ENCODE results near the gene TMEM37.

The TMEM37 gene

DNA sequence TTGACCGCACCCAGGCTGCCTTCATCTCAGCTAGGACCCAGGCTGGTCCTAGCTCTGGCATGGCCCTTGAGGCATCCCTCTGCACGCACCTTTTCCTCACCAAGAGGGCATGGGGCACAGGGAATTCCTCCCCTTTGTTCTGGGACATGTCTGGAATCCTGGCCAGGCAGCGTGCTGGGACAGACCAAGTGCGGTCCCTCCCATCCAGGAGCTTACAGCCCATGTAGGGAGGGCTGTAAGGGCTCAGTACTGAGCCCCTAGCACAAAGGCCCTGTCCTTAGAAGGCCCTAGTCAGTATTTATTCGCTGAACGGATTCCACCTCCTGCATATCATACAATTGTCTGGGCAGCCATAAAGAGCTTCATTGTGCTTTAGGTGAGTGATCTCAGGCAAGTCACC is 3.0 kb downstream of the TMEM37 start:
- FAIRE-seq: no peak

DNA sequence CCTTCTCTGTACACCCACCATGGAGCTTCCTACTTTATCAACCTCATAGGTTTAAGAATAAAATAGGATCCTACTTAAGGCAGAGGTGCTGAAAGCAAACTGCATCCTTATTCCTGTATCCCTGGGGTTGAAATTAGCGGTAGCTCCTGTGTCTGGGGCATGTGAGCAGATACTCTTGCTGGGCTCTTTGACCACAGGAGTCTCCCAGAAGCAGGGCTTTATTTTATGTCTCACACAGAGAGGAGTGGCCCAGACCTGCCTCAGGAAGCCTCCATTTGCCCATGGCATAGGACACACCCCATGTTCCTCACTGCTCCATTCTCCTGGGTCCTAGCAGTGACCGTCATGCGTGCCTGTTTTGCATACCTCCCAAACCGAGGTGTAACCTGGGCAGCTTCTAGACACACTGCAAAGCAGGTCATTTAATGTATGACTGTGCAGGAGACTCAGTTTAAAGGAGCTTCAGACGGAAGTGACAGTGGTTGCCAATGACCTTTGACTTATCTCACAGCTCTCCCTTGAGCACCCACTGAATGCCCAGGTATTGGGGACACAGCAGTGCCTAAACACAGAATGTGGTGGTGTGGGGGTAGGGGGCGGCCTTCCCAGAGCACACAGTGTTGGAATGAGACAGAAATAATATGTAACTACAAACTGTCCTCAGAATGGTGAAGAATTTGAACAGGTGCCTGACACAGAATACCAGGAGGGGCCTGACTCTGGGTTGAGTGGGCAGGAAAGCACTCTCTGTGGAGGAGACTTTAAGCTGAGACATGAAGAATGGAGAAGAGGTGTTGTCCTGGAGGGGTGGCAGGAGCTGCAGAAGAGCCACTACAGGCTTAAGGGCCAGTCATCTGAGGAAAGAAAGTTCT is 3.7 kb downstream of the TMEM37 start:
- no peak for FAIRE-seq

DNA sequence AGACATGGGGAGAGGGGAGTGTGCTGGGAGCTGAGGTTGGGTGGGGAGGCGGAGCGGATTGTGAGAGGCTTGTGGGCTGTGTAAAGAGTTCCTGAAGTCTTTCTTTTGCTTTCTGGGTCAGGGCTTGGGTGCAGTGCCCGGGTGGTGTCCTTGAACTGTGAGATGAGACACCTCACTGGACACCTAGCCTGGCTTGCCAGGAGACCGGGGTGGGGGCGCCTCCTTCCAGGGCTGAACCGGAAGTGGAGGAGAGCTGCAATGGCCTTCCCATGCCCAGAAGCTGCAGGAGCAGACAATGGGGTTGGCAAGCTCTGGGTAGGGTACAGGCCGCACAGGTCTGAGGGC is 4.3 kb downstream of the TMEM37 start:
- FAIRE-seq: no peak

DNA sequence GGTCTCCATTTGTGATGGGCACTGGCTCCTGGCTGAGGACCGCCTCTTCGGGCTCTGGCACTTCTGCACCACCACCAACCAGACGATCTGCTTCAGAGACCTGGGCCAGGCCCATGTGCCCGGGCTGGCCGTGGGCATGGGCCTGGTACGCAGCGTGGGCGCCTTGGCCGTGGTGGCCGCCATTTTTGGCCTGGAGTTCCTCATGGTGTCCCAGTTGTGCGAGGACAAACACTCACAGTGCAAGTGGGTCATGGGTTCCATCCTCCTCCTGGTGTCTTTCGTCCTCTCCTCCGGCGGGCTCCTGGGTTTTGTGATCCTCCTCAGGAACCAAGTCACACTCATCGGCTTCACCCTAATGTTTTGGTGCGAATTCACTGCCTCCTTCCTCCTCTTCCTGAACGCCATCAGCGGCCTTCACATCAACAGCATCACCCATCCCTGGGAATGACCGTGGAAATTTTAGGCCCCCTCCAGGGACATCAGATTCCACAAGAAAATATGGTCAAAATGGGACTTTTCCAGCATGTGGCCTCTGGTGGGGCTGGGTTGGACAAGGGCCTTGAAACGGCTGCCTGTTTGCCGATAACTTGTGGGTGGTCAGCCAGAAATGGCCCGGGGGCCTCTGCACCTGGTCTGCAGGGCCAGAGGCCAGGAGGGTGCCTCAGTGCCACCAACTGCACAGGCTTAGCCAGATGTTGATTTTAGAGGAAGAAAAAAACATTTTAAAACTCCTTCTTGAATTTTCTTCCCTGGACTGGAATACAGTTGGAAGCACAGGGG is 5.5 kb downstream of the TMEM37 start:
- no peak for FAIRE-seq

DNA sequence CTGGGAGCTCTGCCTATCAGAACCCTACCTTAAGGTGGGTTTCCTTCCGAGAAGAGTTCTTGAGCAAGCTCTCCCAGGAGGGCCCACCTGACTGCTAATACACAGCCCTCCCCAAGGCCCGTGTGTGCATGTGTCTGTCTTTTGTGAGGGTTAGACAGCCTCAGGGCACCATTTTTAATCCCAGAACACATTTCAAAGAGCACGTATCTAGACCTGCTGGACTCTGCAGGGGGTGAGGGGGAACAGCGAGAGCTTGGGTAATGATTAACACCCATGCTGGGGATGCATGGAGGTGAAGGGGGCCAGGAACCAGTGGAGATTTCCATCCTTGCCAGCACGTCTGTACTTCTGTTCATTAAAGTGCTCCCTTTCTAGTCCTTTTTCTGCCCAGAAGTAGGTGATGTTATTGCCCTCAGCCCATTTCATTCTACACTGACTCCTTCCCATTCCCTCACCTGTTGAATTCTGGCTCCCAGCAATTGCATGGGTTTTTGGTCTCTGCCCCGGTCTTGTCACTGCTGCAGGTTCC is 6.5 kb downstream of the TMEM37 start:
- no peak for FAIRE-seq

DNA sequence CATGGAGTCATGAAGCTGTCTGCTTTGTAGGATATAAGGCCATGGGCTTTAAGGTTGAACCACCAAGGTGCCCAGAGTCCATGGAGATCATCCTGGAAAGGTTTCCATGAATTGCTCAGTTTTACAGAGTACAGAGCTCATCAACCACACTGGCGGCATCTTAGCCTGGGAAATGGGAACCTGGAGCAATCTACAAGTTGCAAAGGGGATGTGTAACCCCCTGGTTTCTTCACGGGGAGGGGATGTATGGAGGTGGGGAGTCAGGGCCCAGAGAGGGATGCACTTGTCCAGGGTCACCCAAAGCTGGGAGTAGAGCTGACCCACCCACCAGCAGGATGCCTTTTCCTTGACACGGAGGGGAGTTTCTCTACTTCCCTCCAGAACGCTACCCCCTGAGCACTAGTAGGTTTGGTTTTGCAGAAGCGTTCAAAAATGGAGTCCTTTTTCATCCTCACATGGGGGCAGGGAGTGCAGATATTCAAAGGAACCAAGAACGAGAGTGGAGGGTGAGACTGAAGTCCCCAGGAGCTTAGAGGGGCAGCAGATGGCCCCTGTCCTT is 7.2 kb downstream of the TMEM37 start:
- no peak for FAIRE-seq

DNA sequence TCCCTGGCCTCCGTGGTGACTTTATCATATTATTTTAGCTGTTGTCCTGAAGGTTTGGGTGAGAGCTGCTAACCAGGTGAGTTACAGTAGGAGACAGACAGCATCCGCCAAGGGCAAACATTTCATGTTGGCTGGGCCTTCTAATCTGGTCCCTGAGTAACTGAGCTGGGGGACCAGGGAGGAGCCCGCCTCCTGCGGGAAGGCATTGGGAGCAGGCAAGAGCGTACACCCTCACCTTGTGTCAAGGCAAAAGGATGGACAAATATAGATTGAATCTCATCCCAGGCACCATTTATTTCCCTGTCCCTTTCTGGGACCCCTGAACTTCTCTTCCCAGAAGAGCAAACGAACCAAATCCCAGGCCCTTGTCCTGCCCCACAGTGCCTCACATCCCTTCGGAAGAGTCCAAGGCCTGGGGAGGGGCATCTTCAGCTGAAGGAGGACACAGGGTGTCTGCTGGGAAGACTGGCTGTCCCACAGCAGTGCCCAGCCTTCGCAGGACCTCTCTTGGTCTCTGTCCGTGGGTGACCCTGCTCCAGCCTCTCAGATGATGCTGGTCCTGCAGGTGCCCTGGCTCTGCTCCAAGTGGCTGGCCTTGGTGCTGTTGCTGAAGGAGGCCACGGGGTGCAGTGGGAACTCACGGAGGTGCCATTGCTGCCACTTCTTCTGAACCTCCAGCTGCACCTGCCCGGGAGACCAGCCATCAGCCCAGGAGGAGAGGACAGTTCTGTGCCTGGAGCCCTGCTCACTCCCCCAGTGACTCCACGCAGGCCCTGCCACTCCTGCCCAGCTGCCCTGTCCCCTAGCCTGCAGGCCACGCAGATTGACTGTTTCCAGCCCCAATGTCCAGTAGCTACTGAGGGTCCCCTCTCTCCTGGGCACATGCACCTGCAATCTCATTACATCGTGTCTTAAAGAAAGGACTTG is 8.2 kb downstream of the TMEM37 start:
- FAIRE-seq: no peak

DNA sequence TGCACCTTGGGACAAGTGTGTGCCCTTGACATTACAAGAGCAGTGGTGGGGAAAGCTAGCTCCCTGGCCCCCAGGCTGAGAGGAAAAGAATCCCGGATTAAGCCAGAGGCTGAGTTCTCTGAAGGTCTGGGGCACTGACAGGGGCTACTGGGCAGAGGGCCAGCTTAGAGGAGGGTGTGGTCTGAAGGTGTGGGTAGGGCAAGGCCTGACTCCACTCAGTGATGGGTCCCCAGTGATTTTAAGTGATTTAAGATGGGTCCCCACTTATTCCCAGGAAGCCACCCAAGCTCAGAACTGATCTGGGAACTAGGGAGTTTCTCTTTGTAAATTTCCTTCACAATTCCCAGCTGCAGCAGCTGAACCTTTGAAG is 8.8 kb downstream of the TMEM37 start:
- FAIRE-seq: no peak

DNA sequence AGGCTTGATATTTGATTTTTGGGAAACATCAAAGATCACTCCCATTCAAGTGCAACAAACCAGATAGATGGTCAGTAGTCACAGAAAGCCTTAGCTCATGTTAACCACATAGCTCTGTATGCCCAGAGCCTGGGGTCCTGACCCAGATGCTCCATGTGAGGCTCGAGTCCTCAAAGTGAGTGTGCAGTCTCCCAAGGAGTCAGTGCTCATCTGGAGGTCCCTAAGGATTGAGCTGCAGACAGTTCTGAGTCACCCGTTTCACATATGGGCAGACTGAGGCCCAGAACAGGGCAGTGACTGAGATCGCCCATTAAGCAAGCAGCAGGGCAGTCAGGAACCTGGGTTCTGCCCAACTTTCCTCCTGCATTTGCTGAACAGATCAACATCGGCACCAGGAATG is 9.2 kb downstream of the TMEM37 start:
- no peak for FAIRE-seq

DNA sequence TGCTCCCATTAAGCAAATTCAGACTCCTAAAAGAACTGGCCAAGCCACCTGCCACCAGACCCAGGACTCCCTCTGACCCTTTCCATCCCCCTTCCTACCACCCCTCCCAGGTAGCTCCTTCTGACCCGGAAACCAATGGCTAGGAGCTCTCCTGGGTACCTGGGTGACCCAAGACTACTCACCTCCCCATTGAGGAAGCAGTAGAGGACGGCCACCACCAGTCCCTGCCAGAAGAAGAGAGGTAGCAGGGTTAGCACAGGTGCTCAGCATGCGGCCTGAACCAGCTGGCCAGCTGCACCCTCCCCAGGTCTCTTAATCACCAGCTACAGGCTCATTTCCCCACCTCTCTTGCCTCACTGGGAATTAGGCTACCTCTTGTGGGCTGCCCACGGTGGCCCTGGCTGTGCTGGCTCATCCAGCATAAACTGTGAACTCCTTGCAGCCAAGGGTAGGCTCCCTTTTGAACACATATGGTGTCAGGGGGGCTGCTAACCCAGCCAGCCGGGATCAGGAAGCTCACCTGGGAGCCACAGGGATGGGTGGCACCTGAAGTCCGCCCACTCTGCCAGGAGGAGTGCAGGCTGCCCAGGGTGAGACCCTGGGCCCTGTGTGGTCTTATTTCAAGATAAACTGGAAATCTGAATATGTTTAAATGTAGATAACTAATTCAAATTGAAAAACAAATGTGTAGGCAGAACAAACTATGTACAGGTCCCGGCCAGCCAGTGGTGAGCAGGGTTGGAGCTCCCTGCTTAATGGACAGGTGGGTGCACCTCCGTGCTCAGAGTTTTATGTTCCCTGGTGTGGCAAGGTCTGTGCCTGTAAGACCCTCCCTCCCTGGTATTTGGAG is 9.9 kb downstream of the TMEM37 start:
- FAIRE-seq: no peak

DNA sequence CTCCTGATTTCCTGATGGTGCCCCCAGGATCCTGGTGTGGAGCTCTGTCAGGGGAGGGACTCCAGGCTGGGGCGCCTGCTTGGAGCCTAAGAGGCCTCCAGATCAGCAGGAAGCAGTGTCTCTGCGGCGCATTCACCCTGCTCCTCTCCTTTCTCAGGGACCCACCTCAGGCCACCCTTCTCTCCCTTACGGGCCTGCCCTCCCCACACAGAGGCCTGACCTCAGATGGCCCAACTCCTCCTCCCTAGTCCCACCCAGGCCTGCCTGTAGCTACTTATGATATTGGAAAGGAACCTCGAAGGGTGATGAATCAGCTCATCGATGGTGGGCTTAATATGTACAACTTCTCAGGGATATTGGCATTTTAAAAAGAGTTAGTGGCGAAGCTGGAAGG is 10.6 kb downstream of the TMEM37 start:
- FAIRE-seq: no peak

DNA sequence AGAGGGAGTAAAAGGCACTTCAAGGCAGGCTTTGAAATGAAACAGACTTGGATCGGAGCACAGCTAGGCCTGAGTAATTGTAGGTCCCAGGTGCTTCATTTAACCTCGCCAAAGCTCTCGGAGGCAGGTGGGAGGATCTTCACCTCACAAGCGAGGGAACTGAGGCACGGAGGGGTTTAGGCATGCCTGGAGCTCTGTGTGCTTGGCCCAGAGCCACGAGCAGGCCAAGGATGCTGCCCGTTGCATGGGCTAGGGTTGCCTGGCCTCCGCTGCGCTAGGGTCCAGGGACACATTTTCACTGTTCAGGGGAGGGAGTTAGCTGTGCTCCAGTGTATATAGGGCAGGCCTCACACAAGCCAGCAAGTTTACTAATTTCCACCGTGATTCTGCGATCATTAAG is 11.2 kb downstream of the TMEM37 start:
- no peak for FAIRE-seq

DNA sequence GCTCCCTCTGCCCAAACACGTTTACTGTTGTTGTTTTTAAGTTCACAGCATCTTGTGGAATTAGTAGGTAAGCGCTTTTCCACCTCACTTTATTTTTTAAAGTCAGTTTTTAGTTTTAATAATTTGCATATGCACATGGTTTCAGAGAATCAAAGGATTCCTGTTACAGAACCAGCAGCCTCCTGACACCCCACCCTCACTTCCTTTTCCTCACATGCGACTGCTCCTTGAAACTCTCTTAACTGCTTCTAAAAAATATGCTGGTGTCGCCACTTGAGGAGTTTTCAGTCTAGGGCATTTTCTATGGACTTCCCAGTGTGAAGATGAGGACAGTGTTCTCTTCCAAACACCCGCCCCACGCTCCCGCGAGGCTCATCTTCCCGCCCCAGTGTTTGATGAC is 14.4 kb downstream of the TMEM37 start:
- no peak for FAIRE-seq

DNA sequence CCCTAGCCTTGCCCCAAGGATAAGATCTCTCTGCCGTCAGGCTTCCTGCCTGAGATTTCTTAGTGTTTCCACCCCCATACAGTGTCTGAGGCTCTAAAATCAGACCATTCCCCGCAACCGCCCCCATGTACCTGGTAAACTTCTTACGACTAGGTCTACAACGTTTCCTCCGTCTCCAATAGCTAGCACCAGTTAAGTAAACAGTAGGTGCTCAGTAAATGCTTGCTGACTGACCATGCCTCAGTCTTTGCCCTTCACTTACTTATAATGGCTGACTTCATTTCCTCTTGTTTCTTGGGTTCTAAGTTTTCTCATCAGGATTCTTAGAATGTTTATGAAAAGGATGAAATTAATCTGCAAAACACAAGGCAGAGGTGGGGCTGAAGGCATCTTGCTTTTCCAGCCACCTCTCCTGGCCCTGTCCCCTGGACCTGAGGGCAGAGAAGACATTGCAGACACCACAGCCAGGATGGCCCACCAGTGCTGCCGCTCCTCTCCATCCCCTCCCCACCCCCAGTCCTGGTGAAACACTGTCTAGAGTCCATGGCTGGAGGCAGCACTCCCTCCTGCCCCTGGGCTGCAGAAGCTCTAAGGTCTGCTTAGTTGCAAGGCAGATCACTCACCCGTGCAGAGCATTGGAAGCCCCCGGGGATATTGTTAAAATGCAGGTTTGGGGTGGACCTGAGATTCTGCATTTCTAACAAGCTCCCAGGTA is 16.9 kb downstream of the TMEM37 start:
- FAIRE-seq: no peak

DNA sequence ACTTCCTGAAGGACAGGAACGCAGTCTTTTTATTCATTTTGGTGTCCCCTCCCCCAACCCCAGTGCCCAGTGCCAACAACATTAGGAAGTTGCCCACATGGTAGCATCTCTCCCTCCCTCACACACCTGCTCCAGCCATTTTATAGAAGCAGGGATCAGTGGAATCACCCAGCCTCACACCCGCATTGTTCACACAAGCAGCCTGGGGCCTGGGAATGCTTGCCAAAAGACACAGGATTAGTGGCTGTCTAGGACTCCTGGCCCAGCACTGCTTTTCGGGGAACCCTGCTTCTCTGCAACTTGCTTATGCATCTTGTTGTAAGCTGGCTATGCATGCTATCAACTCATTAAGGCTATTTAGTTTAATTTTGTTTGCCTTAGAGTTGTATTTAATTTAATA is 17.9 kb downstream of the TMEM37 start:
- FAIRE-seq: no peak

DNA sequence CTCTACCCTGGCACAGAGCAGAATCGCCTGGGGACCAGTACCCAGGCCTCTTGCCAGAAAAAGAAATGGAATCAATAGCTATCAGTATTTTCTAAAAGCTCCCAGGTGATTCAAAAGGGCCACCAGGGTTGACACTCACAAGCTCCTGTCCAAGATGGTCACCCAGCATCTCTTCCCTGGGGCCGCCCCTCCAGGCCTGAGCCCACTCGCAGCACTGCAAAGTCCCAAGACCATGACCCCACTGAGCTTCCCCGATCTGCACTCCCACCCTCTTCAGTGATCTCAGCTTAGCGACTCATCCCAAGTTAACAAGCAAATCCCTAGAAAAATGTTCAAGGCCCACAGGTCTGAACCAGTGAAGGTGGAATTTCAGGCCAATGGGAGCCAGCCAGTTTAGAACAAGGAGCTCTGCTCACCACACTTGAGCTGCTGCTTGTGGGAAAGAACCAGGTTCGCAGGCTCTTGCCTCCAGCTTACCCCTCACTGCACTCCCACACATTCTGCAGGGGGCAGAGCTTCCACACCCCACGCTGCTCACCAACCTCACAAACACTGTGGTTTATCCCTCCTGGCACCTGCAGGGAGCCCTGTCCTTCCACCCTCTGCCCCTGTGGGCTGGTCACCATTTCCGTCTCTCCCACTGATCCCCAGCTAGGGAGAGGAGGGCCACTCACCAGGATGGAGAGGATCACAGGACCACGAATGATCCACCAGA is 19.8 kb downstream of the TMEM37 start:
- no peak for FAIRE-seq

DNA sequence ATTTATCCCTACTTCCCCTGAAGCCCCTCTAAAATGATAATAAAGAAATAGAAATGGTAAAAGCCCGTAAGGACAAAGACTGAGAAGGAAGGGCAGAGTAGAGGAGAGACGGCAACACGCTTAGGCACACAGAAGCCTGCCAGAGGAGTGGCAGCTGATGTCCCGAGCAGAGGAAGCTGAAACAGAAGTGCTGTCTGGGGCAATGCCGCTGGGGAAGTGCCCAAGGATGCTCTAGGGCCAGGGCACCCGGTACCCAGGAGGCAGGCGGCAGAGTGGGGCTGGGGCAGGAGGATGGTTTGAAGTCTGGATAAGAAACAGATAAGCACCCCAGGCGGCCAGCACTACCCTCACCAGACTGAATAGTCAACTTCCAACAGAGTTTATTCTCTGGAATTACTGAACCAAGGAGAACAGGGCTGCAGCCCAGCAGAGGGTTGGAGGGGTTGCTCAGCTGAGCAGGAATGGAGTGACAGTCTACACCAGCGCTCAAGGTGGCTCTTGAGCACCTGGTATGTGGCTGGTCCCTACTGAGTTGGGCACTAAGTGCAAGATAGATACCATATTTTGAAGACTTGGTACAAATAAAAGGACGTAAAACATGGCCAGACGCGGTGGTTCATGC is 22.4 kb downstream of the TMEM37 start:
- no peak for FAIRE-seq

DNA sequence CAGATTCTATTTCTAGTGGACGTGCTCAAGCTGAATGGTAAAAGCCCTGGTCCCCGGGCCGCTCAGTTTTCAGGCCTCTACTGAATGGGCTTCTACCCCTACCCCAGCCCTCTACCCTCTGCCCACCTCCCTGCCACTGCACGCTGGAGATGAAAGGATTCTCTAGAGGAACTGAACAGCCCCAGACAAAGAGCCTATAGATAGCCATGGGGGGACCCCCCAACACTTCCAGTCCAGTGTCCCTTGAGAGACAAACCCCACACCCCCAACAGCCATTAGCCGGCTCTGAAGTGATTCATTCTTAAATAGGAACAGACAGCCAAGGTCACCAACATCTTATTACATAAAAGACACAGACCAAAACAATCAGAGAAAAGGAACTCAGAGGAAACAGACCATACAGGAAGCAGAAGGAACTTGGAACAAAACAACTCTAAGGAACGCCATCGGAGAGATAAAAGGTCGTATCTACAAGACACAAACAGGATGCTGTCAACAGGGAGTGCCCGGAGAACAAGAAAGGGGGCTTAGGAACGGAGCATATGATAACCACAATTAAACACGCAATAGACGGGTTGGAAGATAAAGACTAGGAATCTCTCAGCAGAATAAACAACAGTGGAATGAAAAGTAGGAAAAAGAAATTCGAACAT is 23.5 kb downstream of the TMEM37 start:
- no peak for FAIRE-seq

DNA sequence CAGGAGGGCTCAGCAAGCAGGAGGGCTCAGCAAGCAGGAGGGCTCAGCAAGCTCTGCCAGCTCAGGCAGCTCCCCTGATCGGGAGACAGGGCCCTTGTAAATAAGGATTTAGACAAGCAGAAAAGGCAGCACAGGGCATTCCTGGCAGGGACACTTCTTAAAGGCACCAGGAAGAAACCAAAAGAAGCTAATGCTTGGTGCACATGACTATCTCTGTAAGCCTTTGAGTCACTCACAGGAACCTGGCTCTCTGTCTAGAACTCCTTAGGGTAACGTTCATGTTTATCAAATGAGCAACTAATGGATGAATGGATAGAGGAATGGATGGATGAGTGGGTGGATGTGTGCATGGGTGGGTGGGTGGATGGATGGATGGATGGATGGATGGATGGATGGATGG is 28.4 kb downstream of the TMEM37 start:
- FAIRE-seq: no peak

Data from colon (tissue), 2 donors.